EH (cell line): ENCODE results near the gene CLEC4F.

Source experiments
- DNase-seq: peaks from one replicate; pipeline ENCODE4 v3.0.0-alpha.2; 2015; ENCODE audit warnings: low read depth

CLEC4F gene

DNA sequence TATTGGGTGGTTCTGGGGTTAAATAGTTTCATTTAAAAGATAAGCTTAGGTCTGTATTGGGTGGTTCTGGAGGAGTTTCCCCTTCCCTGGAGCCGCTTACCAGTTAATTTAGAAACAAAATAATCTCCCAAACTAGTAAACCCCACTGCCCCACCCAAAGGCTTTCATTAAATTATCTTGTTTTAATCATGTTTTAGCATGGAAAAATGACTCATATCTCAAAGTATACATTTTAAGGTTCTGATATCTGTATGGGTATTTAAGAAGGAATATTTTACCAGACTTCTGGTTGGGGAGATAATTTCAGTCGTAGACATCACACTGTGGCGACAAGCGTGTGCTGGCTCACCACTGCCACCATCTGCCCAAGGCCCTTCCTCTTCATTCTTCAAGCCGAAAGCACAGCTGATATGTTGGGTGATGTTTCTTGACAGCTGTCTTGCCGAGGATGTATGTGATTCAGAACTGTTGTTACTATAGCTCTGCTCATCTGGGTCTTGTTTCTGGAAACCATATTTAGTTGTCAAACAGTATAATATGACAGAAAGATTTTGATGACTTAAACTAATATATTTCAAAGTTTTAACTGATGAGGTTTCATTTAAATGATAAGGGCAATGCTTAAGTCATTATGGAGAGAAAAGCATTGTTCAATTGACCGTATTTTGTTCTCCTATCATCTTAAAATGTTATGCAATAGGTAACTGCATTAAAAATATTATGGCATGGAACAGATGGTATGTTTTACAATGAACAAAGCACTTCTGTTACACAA, 35.1 kb downstream of the CLEC4F start:
- peak; percentile 48 for DNase-seq

- no peak for DNase-seq
Observed at GRCh38 chr2:70784320-70784719, 36.1 kb downstream of the CLEC4F start.

- peak; percentile 44 for DNase-seq
Observed at GRCh38 chr2:70779911-70780545, 40.4 kb downstream of the CLEC4F start.

GRCh38 chr2:70779491-70779890, 40.9 kb downstream of the CLEC4F start:
- no peak for DNase-seq

GRCh38 chr2:70778676-70779075, 41.7 kb downstream of the CLEC4F start:
- DNase-seq, result no peak

- no peak for DNase-seq
Observed at GRCh38 chr2:70777450-70777849, 42.9 kb downstream of the CLEC4F start.

GRCh38 chr2:70776266-70776665, 44.1 kb downstream of the CLEC4F start:
- DNase-seq, result no peak

- no peak for DNase-seq
Observed at GRCh38 chr2:70775141-70775540, 45.3 kb downstream of the CLEC4F start.

DNA sequence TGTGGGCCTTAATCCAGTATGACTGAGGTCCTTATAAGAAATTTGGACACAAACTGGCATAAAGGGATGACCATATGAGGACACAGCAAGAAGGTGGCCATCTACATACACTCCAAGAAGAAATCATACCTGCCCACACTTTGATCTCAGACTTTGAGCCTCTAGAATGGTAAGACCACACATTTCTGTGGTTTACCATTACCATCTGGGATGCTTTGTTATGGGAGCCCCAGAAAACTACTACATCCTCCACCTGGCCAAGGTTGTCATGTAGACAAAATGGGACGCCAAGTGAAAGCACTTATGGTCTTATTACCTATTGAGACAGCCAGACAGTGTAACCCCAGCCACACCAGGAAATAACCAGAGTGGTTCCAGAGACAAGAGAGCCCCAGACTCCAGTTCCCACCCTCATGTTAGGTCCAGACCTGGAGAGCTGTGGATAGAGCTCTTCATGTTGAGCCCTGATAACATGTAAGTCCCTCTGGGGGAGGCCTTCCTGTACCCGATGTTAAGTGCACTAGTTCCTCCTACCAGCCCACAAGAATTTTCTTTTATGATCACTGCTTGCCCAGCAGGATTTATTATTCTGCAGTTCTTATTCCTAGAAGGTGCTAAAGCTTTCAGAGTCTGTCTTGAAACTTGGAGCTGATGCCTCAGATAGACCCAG, 47.8 kb downstream of the CLEC4F start:
- no peak for DNase-seq

- no peak for DNase-seq
Observed at GRCh38 chr2:70771446-70771845, 49.0 kb downstream of the CLEC4F start.

DNA sequence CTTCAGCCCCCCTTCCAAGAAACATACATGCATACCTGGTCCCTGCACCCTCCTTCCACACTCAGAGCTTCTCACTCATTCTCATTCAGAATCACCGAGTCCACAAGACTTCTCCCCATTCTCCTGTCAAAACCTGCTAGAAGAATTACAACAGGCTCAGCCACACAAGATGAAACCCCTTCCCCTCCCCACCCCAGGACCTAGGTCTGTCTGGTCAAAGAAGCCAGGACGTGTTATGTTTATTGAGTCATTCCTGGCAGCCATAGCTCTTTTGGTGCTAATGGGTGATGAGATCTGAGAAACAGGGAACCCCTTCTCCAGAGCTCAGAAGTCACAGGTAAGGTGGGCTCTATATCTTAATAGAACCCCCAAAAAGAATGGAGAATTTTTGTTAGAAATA, 50.9 kb downstream of the CLEC4F start:
- no peak for DNase-seq

GRCh38 chr2:70768590-70769085, 51.8 kb downstream of the CLEC4F start:
- DNase-seq, result no peak

GRCh38 chr2:70767699-70768589, 52.5 kb downstream of the CLEC4F start, which contains the start of gene ADD2:
TSS of gene ADD2 (minus strand) at chr2:70768200. CDS start at chr2:70706408, 61,792 bp downstream.
- peak; percentile 21 for DNase-seq

- DNase-seq, result no peak
Observed at GRCh38 chr2:70767079-70767698, 53.2 kb downstream of the CLEC4F start.

- no peak for DNase-seq
Observed at GRCh38 chr2:70766357-70767078, 53.9 kb downstream of the CLEC4F start.

GRCh38 chr2:70765507-70765906, 54.9 kb downstream of the CLEC4F start:
- DNase-seq, result no peak

GRCh38 chr2:70759446-70759845, 61.0 kb downstream of the CLEC4F start:
- no peak for DNase-seq
